ENCODE data around the gene KIAA0753. TPM values are rescaled to one million over a fixed set of nuclear protein-coding genes. Genes with fewer than 3 reads are reported as not detected.

Gene KIAA0753
- total RNA-seq, 1 donor: 14.4 TPM

DNA sequence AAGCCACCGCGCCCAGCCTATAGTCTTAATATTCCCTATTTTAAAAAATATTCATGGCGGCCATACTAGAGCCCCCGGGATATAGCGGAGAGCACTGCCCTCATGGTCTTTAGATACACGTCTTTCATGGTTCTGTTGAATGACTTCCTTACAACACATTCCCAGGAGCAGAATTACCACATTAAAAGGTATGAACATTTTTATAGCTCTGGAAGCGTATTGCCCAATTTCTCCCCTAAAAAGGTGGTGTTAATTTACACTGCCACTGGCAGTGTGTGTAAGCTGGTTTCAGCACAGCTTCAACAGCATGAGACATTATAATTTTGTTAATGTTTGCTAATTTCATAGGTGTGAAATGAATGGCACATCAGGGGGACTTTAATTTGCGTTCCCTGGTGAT is 30.1 kb upstream of the KIAA0753 start:
- H3K4me3 ChIP-seq (ENCODE audit: low read depth, low read length): no peak overlapping the region
- TF ChIP-seq, protein P1, sequence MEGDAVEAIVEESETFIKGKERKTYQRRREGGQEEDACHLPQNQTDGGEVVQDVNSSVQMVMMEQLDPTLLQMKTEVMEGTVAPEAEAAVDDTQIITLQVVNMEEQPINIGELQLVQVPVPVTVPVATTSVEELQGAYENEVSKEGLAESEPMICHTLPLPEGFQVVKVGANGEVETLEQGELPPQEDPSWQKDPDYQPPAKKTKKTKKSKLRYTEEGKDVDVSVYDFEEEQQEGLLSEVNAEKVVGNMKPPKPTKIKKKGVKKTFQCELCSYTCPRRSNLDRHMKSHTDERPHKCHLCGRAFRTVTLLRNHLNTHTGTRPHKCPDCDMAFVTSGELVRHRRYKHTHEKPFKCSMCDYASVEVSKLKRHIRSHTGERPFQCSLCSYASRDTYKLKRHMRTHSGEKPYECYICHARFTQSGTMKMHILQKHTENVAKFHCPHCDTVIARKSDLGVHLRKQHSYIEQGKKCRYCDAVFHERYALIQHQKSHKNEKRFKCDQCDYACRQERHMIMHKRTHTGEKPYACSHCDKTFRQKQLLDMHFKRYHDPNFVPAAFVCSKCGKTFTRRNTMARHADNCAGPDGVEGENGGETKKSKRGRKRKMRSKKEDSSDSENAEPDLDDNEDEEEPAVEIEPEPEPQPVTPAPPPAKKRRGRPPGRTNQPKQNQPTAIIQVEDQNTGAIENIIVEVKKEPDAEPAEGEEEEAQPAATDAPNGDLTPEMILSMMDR (IDR thresholded peaks at IDR 0.05; ENCODE audit: insufficient read depth, low read length): no peak
- no peak for DNase-seq (ENCODE audit: low read depth)

DNA sequence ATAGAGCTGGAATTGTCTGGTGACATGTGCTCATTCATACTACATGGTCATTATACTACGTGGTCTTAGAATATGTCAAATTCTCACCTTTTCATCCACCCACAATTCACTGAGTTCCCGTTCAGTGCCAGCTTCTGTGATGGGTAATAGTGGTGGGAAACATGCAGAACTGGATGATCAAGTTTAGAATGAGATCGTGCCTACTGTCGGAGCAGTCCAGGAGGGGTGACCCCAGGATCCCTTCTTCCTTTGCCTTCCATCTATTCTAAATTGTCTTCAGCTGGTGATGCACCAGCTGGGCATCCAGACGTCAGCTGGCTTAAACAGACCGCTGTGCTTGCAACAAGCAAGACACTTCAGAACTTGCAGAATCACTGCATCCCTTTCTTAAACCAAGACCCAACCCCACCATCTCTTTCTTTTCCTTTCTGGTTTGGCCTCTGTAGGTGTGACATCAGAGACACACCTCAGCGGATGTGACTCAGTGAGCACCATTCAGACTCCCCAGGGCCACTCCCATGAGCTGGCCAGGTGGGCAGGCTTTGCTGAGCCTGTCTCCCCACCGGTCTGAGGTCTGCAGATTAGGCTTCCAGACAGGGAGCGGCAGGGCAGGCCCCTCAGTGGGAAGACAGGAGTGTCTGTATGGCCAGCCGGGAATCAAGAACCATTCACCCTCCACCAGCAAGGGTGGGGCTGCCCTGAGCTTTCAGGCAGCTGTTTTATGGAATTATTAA is 29.1 kb upstream of the KIAA0753 start:
- TF ChIP-seq, protein P1 (IDR thresholded peaks at IDR 0.05; ENCODE audit: insufficient read depth, low read length): no peak
- no peak overlapping the region for H3K4me3 ChIP-seq (ENCODE audit: low read depth, low read length)
- DNase-seq (ENCODE audit: low read depth): no peak

DNA sequence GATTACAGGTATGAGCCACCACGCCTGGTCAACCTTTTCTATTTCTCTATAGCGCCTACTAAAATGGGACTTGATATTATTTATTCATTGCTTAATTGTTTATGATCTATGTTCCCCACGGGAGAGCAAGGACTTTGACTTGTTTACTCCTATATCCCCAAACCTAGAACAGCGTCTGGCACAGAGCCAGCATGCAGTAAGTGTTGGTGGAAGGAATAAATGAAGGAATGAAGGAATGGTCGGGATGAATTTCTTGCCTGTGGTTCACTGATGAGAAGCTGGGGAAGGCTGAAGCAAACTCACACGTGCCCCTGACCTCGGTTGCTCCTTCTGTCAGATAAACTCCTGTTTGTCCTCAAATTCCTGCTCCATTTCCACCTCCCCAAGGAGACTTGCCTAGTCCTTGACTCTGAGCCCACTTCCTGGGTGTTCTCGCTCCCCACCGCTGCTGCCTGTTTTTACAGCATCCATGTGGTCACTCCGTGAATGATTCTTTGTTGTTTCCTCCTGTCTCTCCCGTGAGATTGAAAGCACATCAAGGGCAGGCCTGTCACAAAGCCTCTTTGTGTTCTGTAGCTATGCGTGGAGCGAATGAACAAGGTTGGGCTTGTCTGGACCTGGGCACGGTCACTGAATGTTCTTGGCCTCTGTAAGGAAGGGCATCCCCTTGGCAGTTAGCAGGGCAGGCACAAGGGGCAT is 28.4 kb upstream of the KIAA0753 start:
- TF ChIP-seq, protein P1 (IDR thresholded peaks at IDR 0.05; ENCODE audit: insufficient read depth, low read length): no peak
- no peak for DNase-seq (ENCODE audit: low read depth)

DNA sequence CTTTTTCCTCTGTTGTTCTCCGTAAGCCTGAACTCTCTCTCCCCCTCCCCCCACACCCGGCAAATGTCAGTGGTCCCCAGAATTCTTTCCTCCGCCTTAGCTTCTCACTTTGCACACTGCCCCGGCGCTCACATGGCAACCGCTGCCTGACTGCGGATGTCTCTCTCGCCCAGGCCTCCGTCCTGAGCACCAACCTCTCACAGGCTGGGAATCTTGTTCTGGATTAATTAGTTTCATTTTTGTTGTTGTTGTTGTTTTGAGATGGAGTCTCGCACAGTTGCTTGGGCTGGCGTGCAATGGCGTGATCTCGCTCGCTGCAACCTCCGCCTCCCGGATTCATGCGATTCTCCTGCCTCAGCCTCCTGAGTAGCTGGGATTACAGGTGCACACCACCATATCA is 27.7 kb upstream of the KIAA0753 start:
- TF ChIP-seq, protein P1 (IDR thresholded peaks at IDR 0.05; ENCODE audit: insufficient read depth, low read length): no peak
- no peak overlapping the region for H3K4me3 ChIP-seq (ENCODE audit: low read depth, low read length)
- no peak for DNase-seq (ENCODE audit: low read depth)

More for the DNA sequence above, 28.4 kb upstream of the KIAA0753 start:
- no peak overlapping the region for H3K4me3 ChIP-seq (ENCODE audit: low read depth, low read length)

DNA sequence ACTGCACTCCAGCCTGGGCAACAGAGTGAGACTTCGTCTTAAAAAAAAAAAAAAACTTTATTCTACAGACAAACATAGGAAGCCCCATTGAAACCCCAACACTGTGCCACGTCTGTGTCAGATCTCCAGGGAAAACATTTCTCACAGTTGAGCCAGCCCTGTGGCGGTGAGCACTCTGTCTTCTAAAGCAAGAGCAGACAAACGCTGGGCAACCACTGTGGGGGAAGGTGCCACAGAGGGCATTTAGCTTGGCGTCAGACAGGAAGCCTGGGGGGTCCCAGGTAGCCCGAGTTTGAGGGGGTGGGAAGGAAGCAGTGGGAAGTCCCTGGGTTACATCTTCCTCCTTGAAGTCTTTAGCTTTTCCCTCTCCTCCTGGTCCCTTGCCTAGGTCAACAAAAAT is 27.0 kb upstream of the KIAA0753 start:
- DNase-seq (ENCODE audit: low read depth): no peak
- TF ChIP-seq, protein P1 (IDR thresholded peaks at IDR 0.05; ENCODE audit: insufficient read depth, low read length): no peak

DNA sequence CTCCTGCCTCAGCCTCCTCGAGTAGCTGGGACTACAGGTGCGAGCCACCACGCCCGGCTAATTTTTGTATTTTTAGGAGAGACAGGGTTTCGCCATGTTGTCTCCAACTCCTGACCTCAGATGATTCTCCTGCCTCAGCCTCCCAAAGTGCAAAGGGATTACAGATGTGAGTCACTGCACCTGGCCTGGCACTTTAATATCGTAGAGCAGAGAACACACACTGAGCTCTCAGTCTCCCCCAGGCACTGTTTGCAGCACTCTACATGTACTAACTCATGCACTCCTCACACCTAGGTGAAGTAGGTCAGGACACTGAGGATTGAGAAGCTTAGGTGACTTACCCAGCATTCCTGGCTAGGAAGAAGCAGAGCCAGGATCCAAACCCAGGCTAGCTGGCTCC is 26.0 kb upstream of the KIAA0753 start:
- no peak for DNase-seq (ENCODE audit: low read depth)
- TF ChIP-seq, protein P1 (IDR thresholded peaks at IDR 0.05; ENCODE audit: insufficient read depth, low read length): no peak
- H3K4me3 ChIP-seq (ENCODE audit: low read depth, low read length): no peak overlapping the region

More for the DNA sequence above, 27.0 kb upstream of the KIAA0753 start:
- H3K4me3 ChIP-seq (ENCODE audit: low read depth, low read length): no peak overlapping the region
